ENCODE measurements around the gene ANO10. TPM values are rescaled to one million over a fixed set of nuclear protein-coding genes. Genes with fewer than 3 reads are reported as not detected.

ANO10 gene
- total RNA-seq, 4 donors from 2014 or later, result 28.0 to 41.8 (median 33.9) TPM

DNA sequence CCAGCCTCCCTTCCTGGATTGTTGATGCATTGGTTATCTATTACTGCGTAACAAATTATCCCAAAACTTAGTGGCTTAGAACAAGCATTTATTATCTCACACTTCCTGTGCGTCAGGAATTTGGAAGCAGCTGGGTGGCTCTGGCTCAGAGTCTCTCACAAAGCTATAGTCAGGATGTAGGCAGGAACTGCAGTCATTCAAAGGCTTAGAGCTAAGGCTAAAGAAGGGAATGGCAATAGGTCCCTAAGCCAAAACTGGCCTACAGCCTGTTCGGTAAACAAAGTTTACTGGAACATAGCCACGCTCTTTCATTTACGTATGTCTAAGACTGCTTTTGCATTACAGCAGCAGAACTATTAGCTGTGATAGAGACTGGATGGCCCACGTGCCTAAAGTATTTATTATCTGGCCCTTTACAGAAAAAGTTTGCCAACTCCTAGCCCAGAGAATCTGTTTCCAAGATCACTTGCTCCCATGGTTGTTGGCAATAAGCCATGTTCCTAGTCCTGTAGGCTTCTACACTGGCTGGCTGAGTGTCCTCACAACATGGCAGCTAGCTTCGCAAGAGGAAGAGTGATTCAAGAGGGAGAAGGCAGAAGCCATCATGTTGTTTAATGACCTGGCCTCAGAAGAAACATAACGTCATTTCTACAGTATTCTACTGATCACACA is 203.1 kb downstream of the ANO10 start:
- no peak for TF ChIP-seq CTCF (IDR thresholded peaks at IDR 0.05; ENCODE audit: low read depth)

DNA sequence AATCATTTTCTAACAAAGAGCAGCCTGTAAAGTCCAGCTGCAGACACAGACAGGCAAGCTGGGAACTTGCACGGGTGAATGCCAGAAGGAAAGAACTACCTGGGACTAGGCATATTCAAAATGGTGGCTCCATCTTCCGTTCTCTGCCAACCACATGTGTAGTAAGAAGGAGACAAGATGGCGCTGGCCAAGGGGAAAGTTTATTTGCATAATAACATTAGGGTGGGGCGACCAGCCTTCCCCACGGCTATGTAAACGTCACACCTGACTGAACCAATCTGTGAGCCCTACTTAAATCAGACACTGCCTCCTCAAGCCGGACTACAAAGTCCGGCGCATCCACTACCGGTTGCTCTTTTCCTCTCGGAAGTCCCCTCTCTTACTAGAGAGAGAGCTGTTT is 204.7 kb downstream of the ANO10 start:
- TF ChIP-seq CTCF (IDR thresholded peaks at IDR 0.05; ENCODE audit: low read depth), result no peak

GRCh38 chr3:43415088-43415487 is 206.7 kb downstream of the ANO10 start:
- no peak for TF ChIP-seq CTCF (IDR thresholded peaks at IDR 0.05; ENCODE audit: low read depth)

GRCh38 chr3:43413676-43414368 is 208.0 kb downstream of the ANO10 start:
- TF ChIP-seq CTCF (IDR thresholded peaks at IDR 0.05; ENCODE audit: low read depth), result no peak

GRCh38 chr3:43411429-43411828 is 210.4 kb downstream of the ANO10 start:
- TF ChIP-seq CTCF (IDR thresholded peaks at IDR 0.05; ENCODE audit: low read depth), result no peak

- no peak for TF ChIP-seq CTCF (IDR thresholded peaks at IDR 0.05; ENCODE audit: low read depth)
These were observed 211.2 kb downstream of the ANO10 start for GRCh38 chr3:43410592-43410991.

DNA sequence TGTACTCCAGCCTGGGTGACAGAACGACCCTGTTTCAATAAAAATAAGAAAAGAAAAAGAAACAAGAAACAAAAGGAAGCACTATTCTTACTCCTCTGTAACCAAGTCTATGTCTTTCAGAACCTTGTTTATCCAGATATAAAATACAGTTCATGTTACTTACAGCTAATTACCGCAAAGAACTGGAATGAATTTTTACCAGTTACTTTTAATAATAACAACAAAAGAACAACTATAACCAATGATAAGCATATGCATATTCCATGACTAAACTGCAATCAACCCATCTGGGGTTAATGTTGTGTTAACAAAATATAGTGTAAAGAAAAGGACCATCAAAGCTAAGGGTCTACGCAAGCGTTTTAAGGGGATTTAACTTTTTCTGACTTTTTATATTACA is 212.3 kb downstream of the ANO10 start:
- TF ChIP-seq CTCF (IDR thresholded peaks at IDR 0.05; ENCODE audit: low read depth), result no peak

Data from subcutaneous adipose tissue (tissue), 4 donors.